Erythroblast (primary cell): ENCODE results near the gene RPF1.
"Not testable (repeated sequence)": the region's sequence is repeated elsewhere in the genome, so short reads cannot be mapped to it uniquely, and the experiment has no call there.

Experiments used
- DNase-seq, 2 experiments: peaks; one replicate each; lab custom pipeline; 2025; lab: John Stamatoyannopoulos, UW
- GATA1 ChIP-seq: IDR thresholded peaks from 2 replicates; pipeline ENCODE4 v1.6.1; 2011; ENCODE audit warnings: low read depth, mild to moderate bottlenecking, control low read depth, low read length, moderate library complexity
- POLR2A ChIP-seq: IDR thresholded peaks from 2 replicates; pipeline ENCODE4 v1.6.1; 2011; ENCODE audit warnings: mild to moderate bottlenecking, low read length

RPF1 gene

GRCh38 chr1:84506002-84506728, 27.1 kb downstream of the RPF1 start, which contains the start of the genes GNG5 and SPATA1:
TSS of gene GNG5 (minus strand) at chr1:84506581. CDS start at chr1:84506091, 490 bp downstream.
TSS of gene SPATA1 (plus strand) at chr1:84506386. CDS start at chr1:84516360, 9,974 bp downstream.
- DNase-seq = peak; percentile 98 to 99
- peak; percentile 95 for TF ChIP-seq POLR2A
- no peak for TF ChIP-seq GATA1

- peak; percentile 70 for TF ChIP-seq POLR2A
- no peak for TF ChIP-seq GATA1
- DNase-seq = peak in 1 of 2 experiments; percentile 38
These were observed 27.8 kb downstream of the RPF1 start for GRCh38 chr1:84506729-84507453.

- not testable (repeated sequence) for DNase-seq
These were observed 28.8 kb downstream of the RPF1 start for GRCh38 chr1:84507887-84508286.

GRCh38 chr1:84508510-84508909, 29.4 kb downstream of the RPF1 start:
- DNase-seq = no peak
- TF ChIP-seq POLR2A (no peak), GATA1 (no peak)

GRCh38 chr1:84509029-84509428, 30.0 kb downstream of the RPF1 start:
- TF ChIP-seq GATA1 (no peak), POLR2A (no peak)
- no peak for DNase-seq

GRCh38 chr1:84510165-84510564, 31.1 kb downstream of the RPF1 start:
- DNase-seq = no peak
- no peak for TF ChIP-seq GATA1
- TF ChIP-seq POLR2A = no peak

GRCh38 chr1:84510668-84511067, 31.6 kb downstream of the RPF1 start:
- no peak for TF ChIP-seq GATA1
- no peak for TF ChIP-seq POLR2A
- DNase-seq = no peak

- peak in 1 of 2 experiments; percentile 14 for DNase-seq
- TF ChIP-seq GATA1 (no peak), POLR2A (no peak)
These were observed 45.5 kb downstream of the RPF1 start for GRCh38 chr1:84524590-84524989.

- TF ChIP-seq GATA1 = no peak
- no peak for TF ChIP-seq POLR2A
- no peak for DNase-seq
These were observed 46.7 kb downstream of the RPF1 start for GRCh38 chr1:84525779-84526178.

GRCh38 chr1:84538599-84538998, 59.5 kb downstream of the RPF1 start:
- TF ChIP-seq GATA1 = no peak
- DNase-seq = no peak

GRCh38 chr1:84539972-84540371, 60.9 kb downstream of the RPF1 start:
- TF ChIP-seq POLR2A (no peak), GATA1 (no peak)
- no peak for DNase-seq

- no peak for DNase-seq
- TF ChIP-seq POLR2A = no peak
- TF ChIP-seq GATA1 = no peak
These were observed 61.7 kb downstream of the RPF1 start for GRCh38 chr1:84540759-84541158.

- DNase-seq = peak; percentile 29 to 50
- TF ChIP-seq GATA1 = no peak
- no peak for TF ChIP-seq POLR2A
These were observed 62.6 kb downstream of the RPF1 start for GRCh38 chr1:84541679-84542078.
